Left lobe of liver (tissue), 2 donors: ENCODE results near the gene UBA7. TPM values are rescaled to one million over a fixed set of nuclear protein-coding genes. Genes with fewer than 3 reads are reported as not detected.
"Not testable (repeated sequence)": the region's sequence is repeated elsewhere in the genome, so short reads cannot be mapped to it uniquely, and the experiment has no call there.

ENCODE experiments used
- ATAC-seq: fragments of 200-7000 bp; cut with Tn5 transposase; one replicate; pipeline ENCODE4 v1.9.1; 2020; ENCODE audit warnings: mild to moderate bottlenecking, moderate library complexity
- DNase-seq: peaks from one replicate; pipeline ENCODE4 v3.0.0-alpha.2; 2020; ENCODE audit warnings: low spot score
- total RNA-seq: library from RNA; stranded (reverse); gene quantifications from one replicate; pipeline ENCODE4 v1.2.1, GENCODE V29; 2021
- donor health status: DM: no; HTN: no; CAD: no; lungs with moderate emphysema.
- donor health status: DM: no; HTN: yes; CAD: no.

Gene UBA7
- 33.2 TPM for total RNA-seq

GRCh38 chr3:49813497-49814174 is at the start of gene UBA7:
Gene UBA7, minus strand, starts transcription at chr3:49813953. Its CDS starts 166 bp downstream, at chr3:49813787.
- DNase-seq (peak; percentile 68), ATAC-seq (peak; percentile 96)

GRCh38 chr3:49859576-49860305 is 46.0 kb upstream of the UBA7 start:
- ATAC-seq, result no peak
- no peak for DNase-seq

- DNase-seq (peak; percentile 92), ATAC-seq (peak; percentile 99)
Observed at GRCh38 chr3:49856181-49857005, 42.6 kb upstream of the UBA7 start, which contains the start of gene TRAIP. Gene TRAIP, minus strand, starts transcription at chr3:49856564. Its CDS starts 111 bp downstream, at chr3:49856453.

- DNase-seq (no peak), ATAC-seq (no peak)
Observed at GRCh38 chr3:49855662-49856061, 41.9 kb upstream of the UBA7 start.

GRCh38 chr3:49845694-49846093 is 31.9 kb upstream of the UBA7 start:
- peak; percentile 89 for ATAC-seq
- peak; percentile 58 for DNase-seq

GRCh38 chr3:49844464-49845183 is 30.9 kb upstream of the UBA7 start:
- no peak for ATAC-seq
- no peak for DNase-seq

GRCh38 chr3:49842843-49843517 is 29.2 kb upstream of the UBA7 start:
- ATAC-seq, result no peak
- DNase-seq, result no peak

- no peak for DNase-seq
- no peak for ATAC-seq
Observed at GRCh38 chr3:49841806-49842205, 28.1 kb upstream of the UBA7 start.

- no peak for ATAC-seq
- no peak for DNase-seq
Observed at GRCh38 chr3:49841126-49841696, 27.5 kb upstream of the UBA7 start.

- ATAC-seq, result no peak
Observed at GRCh38 chr3:49840388-49840787, 26.6 kb upstream of the UBA7 start.

GRCh38 chr3:49839193-49839809 is 25.5 kb upstream of the UBA7 start:
- ATAC-seq (peak; percentile 95), DNase-seq (peak; percentile 84)

More at GRCh38 chr3:49840388-49840787, 26.6 kb upstream of the UBA7 start:
- no peak for DNase-seq

GRCh38 chr3:49831341-49831740 is 17.6 kb upstream of the UBA7 start:
- DNase-seq (no peak), ATAC-seq (no peak)

- DNase-seq, result no peak
- ATAC-seq, result no peak
Observed at GRCh38 chr3:49826016-49826415, 12.3 kb upstream of the UBA7 start.

GRCh38 chr3:49823131-49823530 is 9.4 kb upstream of the UBA7 start:
- not testable (repeated sequence) for ATAC-seq, DNase-seq

GRCh38 chr3:49812916-49813496 is 747 bp downstream of the UBA7 start:
- peak; percentile 45 for ATAC-seq
- DNase-seq, result no peak

GRCh38 chr3:49807431-49808114 is 6.2 kb downstream of the UBA7 start:
- no peak for ATAC-seq
- DNase-seq, result no peak

GRCh38 chr3:49806850-49807249 is 6.9 kb downstream of the UBA7 start:
- DNase-seq (no peak), ATAC-seq (no peak)
